ENCODE results near the gene RPH3AL.

DNA sequence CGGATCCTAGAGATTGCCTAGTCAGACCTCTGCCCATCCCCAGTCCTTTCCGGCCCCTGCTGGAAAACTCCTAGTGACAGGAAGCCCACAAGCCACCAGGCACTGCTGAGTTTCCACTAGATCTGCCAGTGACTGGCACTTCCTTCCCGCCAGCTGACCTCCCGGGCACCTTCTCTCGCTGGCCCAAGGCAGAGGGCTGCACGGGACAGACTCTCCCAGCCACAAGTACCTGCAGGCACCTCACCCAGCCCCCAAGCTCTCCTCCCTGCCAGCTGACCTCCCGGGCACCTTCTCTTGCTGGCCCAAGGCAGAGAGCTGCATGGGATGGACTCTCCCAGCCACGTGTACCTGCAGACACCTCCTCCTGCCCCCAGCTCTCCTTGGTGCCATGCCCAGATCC, 104.8 kb downstream of the RPH3AL start:
- TF ChIP-seq, protein P1, sequence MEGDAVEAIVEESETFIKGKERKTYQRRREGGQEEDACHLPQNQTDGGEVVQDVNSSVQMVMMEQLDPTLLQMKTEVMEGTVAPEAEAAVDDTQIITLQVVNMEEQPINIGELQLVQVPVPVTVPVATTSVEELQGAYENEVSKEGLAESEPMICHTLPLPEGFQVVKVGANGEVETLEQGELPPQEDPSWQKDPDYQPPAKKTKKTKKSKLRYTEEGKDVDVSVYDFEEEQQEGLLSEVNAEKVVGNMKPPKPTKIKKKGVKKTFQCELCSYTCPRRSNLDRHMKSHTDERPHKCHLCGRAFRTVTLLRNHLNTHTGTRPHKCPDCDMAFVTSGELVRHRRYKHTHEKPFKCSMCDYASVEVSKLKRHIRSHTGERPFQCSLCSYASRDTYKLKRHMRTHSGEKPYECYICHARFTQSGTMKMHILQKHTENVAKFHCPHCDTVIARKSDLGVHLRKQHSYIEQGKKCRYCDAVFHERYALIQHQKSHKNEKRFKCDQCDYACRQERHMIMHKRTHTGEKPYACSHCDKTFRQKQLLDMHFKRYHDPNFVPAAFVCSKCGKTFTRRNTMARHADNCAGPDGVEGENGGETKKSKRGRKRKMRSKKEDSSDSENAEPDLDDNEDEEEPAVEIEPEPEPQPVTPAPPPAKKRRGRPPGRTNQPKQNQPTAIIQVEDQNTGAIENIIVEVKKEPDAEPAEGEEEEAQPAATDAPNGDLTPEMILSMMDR (IDR thresholded peaks at IDR 0.05; ENCODE audit: control extremely low read depth in 1 of 3, insufficient read depth in 1 of 3, low read depth in 1 of 3, low read length in 3 of 3): no peak
- no peak for TF ChIP-seq JUND (IDR thresholded peaks at IDR 0.05; ENCODE audit: low read length)
- no peak for TF ChIP-seq CREB1 (IDR thresholded peaks at IDR 0.05)
- no peak for TF ChIP-seq POLR2A (IDR thresholded peaks at IDR 0.05; ENCODE audit: control extremely low read depth in 1 of 2, low read depth in 2 of 2, low read length in 2 of 2)
- TF ChIP-seq, protein P2, sequence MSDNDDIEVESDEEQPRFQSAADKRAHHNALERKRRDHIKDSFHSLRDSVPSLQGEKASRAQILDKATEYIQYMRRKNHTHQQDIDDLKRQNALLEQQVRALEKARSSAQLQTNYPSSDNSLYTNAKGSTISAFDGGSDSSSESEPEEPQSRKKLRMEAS (IDR thresholded peaks at IDR 0.05): no peak
- no peak for TF ChIP-seq MAFK (IDR thresholded peaks at IDR 0.05; ENCODE audit: low read depth, low read length)
- no peak for TF ChIP-seq HDAC2 (IDR thresholded peaks at IDR 0.05; ENCODE audit: borderline replicate concordance in 1 of 2, low read depth in 2 of 2, low read length in 2 of 2)
- TF ChIP-seq TCF12 (IDR thresholded peaks at IDR 0.05; ENCODE audit: low read depth, low read length): no peak
- TF ChIP-seq POLR2AphosphoS5 (IDR thresholded peaks at IDR 0.05; ENCODE audit: low read depth, low read length): no peak

Data from H1 (cell line).